ENCODE measurements around the gene NPFFR2.
"Not testable (repeated sequence)": the region's sequence is repeated elsewhere in the genome, so short reads cannot be mapped to it uniquely, and the experiment has no call there.

NPFFR2 gene

DNA sequence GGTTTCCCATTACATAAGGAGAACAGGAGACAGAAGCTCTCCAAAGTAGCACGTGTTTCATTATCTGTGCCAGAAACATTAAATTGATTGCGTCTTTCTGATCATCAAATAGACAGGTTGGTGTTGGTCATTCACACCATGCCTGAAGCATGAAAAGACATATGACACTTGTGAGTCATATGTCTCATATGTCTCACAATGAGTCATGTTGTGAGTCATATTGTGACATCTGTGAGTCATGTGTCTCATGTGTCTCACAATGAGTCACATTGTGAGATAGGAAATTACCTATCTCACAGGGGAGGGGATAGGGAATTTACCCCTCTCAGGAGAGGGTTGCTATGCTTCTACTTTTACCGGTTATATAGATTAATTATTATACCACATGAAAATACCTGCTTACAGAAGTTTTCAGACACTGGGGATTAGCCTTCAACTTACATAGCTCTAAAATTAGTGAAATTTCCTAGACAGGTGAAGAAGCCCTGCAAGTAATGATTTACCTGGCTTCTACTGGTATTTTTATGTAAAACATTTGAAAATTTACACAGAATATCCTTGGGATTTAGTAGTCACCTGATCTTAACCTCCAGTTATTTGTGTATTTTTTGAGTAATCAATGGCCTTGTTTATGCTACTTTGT, 80.8 kb downstream of the NPFFR2 start:
- DNase-seq = peak; percentile 22

DNA sequence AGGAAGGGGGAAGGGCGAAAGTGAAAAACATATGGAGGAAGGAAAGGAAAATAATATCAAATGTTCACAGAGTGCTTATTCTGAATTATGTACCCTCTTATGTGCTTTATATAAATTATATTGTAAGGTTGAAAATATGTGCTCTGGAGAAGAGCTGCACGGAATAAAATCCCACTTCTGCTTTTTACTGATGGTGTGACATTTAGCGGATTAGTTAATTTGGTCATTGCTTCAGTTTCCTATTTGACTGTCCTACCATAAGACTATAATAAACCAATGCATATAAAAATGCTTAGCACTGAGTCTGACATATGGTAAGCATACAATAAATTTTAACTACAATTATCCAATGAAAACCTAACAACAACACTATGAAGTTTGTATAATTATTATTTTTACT, 86.2 kb downstream of the NPFFR2 start:
- DNase-seq = no peak

DNA sequence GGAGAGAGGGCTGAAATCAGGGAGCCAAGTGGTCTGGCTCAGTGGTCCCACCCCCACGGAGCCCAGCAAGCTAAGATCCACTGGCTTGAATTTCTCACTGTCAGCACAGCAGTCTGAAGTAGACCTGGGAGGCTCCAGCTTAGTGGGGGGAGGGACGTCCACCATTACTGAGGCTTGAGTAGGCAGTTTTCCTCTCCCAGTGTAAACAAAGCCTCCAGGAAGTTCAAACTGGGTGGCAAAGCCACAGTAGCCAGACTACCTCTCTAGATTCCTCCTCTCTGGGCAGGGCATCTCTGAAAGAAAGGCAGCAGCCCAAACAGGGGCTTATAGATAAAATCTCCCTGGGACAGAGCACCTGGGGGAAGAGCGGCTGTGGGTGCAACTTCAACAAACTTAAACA, 88.1 kb downstream of the NPFFR2 start:
- no peak for DNase-seq

DNA sequence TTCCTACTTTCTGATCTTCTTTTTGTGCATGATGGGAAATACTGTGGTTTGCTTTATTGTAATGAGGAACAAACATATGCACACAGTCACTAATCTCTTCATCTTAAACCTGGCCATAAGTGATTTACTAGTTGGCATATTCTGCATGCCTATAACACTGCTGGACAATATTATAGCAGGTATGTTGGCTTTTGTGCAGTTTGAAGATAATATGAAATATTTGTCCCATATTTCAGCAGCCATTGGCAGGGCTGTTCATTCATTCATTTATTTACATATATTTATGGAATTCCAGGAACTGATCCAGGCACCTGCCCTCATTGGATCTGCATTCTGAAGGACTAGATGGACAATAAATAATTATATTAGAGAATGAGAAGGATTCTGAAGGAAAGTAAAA, 96.9 kb downstream of the NPFFR2 start:
- no peak for DNase-seq

GRCh38 chr4:72136429-72136828, 104.6 kb downstream of the NPFFR2 start:
- no peak for DNase-seq

DNA sequence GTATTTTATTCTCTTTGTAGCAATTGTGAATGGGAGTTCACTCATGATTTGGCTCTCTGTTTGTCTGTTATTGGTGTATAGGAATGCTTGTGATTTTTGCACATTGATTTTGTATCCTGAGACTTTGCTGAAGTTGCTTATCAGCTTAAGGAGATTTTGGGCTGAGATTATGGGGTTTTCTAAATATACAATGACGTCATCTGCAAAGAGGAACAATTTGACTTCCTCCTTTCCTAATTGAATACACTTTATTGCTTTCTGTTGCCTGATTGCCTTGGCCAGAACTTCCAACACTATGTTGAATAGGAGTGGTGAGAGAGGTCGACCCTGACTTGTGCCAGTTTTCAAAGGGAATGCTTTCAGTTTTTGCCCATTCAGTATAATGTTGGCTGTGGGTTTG, 108.2 kb downstream of the NPFFR2 start:
- not testable (repeated sequence) for DNase-seq

DNA sequence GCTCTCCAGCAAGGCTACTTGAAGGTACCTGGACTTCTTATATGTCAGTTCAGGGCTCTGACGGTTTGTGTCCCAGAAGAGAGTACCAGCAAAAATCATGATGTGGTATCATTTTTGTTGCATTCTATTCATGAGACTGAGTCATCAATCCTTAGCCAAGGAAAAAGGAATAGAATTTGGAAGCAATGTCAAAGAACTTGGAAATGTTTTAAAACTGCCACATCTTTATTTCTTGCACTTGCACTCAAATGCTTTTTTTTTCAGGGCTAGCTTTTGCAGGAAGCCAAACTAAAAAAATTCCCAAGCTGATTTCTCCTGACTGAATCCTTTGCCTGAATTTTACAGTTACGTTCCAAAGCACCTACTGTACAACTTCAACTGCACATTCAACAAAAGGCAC, 112.4 kb downstream of the NPFFR2 start:
- DNase-seq = no peak

DNA sequence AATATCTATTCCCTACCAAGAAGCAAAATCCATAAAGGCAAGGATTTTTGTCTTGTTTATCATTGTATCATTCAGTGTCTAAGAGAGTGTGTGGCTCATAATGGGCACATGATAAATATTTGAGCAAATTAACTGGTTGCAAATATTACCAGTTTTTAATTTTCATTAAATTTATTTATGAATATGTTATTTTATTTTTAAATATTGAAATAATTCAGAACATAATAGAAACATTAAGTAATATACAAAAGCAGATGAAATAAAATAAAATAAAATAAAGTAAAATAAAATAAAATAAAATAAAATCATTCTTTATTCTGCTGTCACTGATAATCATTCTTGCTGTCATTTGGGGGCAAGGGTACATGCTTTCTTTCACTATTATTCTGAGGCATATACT, 120.9 kb downstream of the NPFFR2 start:
- no peak for DNase-seq

GRCh38 chr4:72153634-72154033, 121.8 kb downstream of the NPFFR2 start:
- DNase-seq = not testable (repeated sequence)

GRCh38 chr4:72169285-72169684, 137.5 kb downstream of the NPFFR2 start:
- DNase-seq = not testable (repeated sequence)

- no peak for DNase-seq
Measured at GRCh38 chr4:72169861-72170260, 138.1 kb downstream of the NPFFR2 start.

DNA sequence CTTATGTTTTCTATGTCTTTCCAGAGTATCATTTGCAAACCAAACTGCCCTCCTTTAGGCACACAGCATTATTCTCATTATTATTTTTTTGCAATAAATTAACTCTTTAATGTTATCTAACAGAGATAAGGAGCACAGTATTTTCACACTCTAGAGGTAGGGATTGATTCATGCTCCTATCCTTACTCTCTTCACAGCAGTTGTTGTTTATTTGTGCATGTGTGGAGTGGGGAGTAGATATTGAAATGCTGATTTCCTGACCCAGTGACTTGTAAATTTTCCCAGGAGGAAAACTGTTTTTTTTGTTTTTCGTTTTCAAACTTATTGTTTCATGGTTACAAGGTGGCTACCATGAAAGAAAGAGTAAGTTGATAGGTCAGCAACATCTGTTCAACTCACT, 140.0 kb downstream of the NPFFR2 start:
- no peak for DNase-seq

- DNase-seq = no peak
Measured at GRCh38 chr4:72179342-72179741, 147.5 kb downstream of the NPFFR2 start.

DNA sequence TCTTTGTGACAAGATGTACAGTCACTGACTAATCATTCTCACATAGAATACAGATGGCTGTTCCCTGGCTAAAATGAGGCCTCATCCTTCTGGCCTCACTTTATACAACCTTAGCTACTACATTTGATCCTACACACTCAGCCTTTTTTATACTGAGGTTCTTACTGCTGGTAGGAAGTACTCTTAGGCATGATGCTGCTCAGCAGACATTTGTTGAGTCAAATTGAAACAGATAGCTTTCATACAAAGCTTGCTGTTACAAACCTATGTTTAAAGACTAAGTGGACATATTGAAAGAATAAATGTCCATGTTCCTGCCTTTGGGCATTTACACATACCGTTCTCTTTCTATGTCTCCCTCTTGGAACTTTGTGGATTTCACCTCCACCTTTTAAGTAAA, 154.9 kb downstream of the NPFFR2 start:
- no peak for DNase-seq

GRCh38 chr4:72194046-72194445, 162.2 kb downstream of the NPFFR2 start:
- no peak for DNase-seq

- DNase-seq = no peak
Measured at GRCh38 chr4:72194453-72194852, 162.7 kb downstream of the NPFFR2 start.

All from fibroblast of skin of scalp (primary cell).